H1 (cell line): ENCODE results near the gene ELOVL3. TPM values are rescaled to one million over a fixed set of nuclear protein-coding genes. Genes with fewer than 3 reads are reported as not detected.

Source experiments
- CTCF ChIA-PET: fragments of 300-600 bp; sonication (Branson Sonifier 250); formaldehyde crosslinking; loops from one replicate; lab custom pipeline; 2021; ENCODE audit not compliant: partially characterized antibody; lab: Charles Lee
- POLR2A ChIA-PET: fragments of 300-600 bp; sonication (Branson Sonifier 250); formaldehyde crosslinking; loops from one replicate; lab custom pipeline; 2021; ENCODE audit warnings: inconsistent platforms; ENCODE audit not compliant: partially characterized antibody; lab: Charles Lee
- DNase-seq, 2 experiments: peaks; one replicate each; pipeline versions ENCODE4 v3.0.0 to v3.0.0-alpha.2; 2010 to 2022; ENCODE audit warnings: low spot score in 2 of 2, low read depth in 1 of 2, mixed read lengths in 1 of 2
- FAIRE-seq: peaks from 2 replicates; lab custom pipeline; 2011; peaks lifted over from hg19 to GRCh38; lab: Jason Lieb, UNC
- H2AFZ ChIP-seq: 2 replicates; pipeline ENCODE4 v1.8.1; 2012; ENCODE audit warnings: low read length, inconsistent platforms
- H2AK5ac ChIP-seq: 2 replicates; pipeline ENCODE4 v1.6.1; 2013; ENCODE audit warnings: low read depth, low read length
- H2BK120ac ChIP-seq: replicated peaks from 2 replicates; pipeline ENCODE3; 2013; ENCODE audit warnings: low read depth, low read length, inconsistent platforms
- H2BK12ac ChIP-seq: 2 replicates; pipeline ENCODE4 v1.6.1; 2013; ENCODE audit warnings: low read depth, low read length
- H2BK15ac ChIP-seq: 2 replicates; pipeline ENCODE4 v1.6.1; 2013; ENCODE audit warnings: low read length
- H2BK20ac ChIP-seq: 2 replicates; pipeline ENCODE4 v1.6.1; 2013; ENCODE audit warnings: low read length
- H2BK5ac ChIP-seq: 2 replicates; pipeline ENCODE4 v1.6.1; 2013; ENCODE audit warnings: low read depth, low read length
- H3K14ac ChIP-seq: 2 replicates; pipeline ENCODE4 v1.6.1; 2013; ENCODE audit warnings: inconsistent platforms; ENCODE audit not compliant: insufficient read length
- H3K18ac ChIP-seq: 2 replicates; pipeline ENCODE4 v1.6.1; 2013; ENCODE audit warnings: low read length; ENCODE audit errors: extremely low read depth
- H3K23ac ChIP-seq: 2 replicates; pipeline ENCODE4 v1.6.1; 2013; ENCODE audit warnings: inconsistent platforms; ENCODE audit not compliant: insufficient read length
- H3K23me2 ChIP-seq: 2 replicates; pipeline ENCODE4 v1.6.1; 2013; ENCODE audit warnings: low read depth, low read length
- H3K27ac ChIP-seq: 2 replicates; pipeline ENCODE4 v1.6.1; 2011; ENCODE audit warnings: low read depth, low read length, inconsistent platforms
- H3K27me3 ChIP-seq, 4 experiments: replicated peaks in 1 of 4; 1 replicate in 1 of 4; 2 replicates in 3 of 4; pipeline versions ENCODE4 v1.6.1 to v1.8.1; 2011 to 2013; ENCODE audit warnings: low read length in 3 of 4, mild to moderate bottlenecking in 3 of 4, inconsistent platforms in 2 of 4, mixed read lengths in 2 of 4, moderate library complexity in 1 of 4; ENCODE audit not compliant: control insufficient read depth in 3 of 4, insufficient read depth in 3 of 4; ENCODE audit errors: extremely low read depth in 1 of 4
- H3K36me3 ChIP-seq, 4 experiments: 2 replicates each; pipeline versions ENCODE4 v1.6.1 to v1.8.1; 2011 to 2013; ENCODE audit warnings: mild to moderate bottlenecking in 4 of 4, low read length in 3 of 4, moderate library complexity in 2 of 4, control low read depth in 1 of 4, inconsistent platforms in 1 of 4; ENCODE audit not compliant: insufficient read depth in 4 of 4, control insufficient read depth in 2 of 4
- H3K4ac ChIP-seq: replicated peaks from 2 replicates; pipeline ENCODE3; 2013; ENCODE audit warnings: low read length, low read depth, mixed read lengths, inconsistent platforms; ENCODE audit not compliant: insufficient read length
- H3K4me1 ChIP-seq, 4 experiments: replicated peaks in 1 of 4; 1 replicate in 1 of 4; 2 replicates in 3 of 4; pipeline versions ENCODE4 v1.6.1 to v1.8.1; 2011 to 2013; ENCODE audit warnings: low read length in 3 of 4, inconsistent platforms in 2 of 4, mixed read lengths in 1 of 4; ENCODE audit not compliant: insufficient read depth in 4 of 4, control insufficient read depth in 3 of 4
- H3K4me2 ChIP-seq, 2 experiments: 2 replicates each; pipeline versions ENCODE4 v1.6.1 to v1.8.1; 2011 to 2013; ENCODE audit warnings: low read depth in 2 of 2, low read length in 2 of 2, control low read depth in 1 of 2, inconsistent platforms in 1 of 2, mild to moderate bottlenecking in 1 of 2; ENCODE audit not compliant: insufficient read depth in 1 of 2
- H3K4me3 ChIP-seq, 4 experiments: fragments of 200-600, 300-600 bp in 1 of 4; sonication (generic), shearing (Covaris generic), sonication (Bioruptor Twin) in 1 of 4; 2 replicates each; pipeline versions ENCODE4 v1.5.1 to v1.8.1; 2011 to 2016; ENCODE audit warnings: low read length in 4 of 4, low read depth in 3 of 4, control low read depth in 2 of 4, inconsistent platforms in 2 of 4, mild to moderate bottlenecking in 2 of 4, mixed read lengths in 1 of 4, moderate library complexity in 1 of 4; ENCODE audit not compliant: insufficient read depth in 2 of 4; ENCODE audit errors: extremely low read depth in 1 of 4
- H3K56ac ChIP-seq: replicated peaks from 2 replicates; pipeline ENCODE3; 2013; ENCODE audit warnings: low read depth, mild to moderate bottlenecking, mixed read lengths, low read length, inconsistent platforms; ENCODE audit not compliant: insufficient read length
- H3K79me1 ChIP-seq: 2 replicates; pipeline ENCODE4 v1.6.1; 2013; ENCODE audit warnings: low read depth, low read length, control low read depth
- H3K79me2 ChIP-seq, 2 experiments: 2 replicates each; pipeline versions ENCODE4 v1.6.1 to v1.8.1; 2012 to 2013; ENCODE audit warnings: low read length in 2 of 2, mild to moderate bottlenecking in 2 of 2, inconsistent platforms in 1 of 2; ENCODE audit not compliant: insufficient read depth in 2 of 2, control insufficient read depth in 1 of 2
- H3K9ac ChIP-seq, 4 experiments: replicated peaks in 1 of 4; 1 replicate in 1 of 4; 2 replicates in 3 of 4; pipeline versions ENCODE4 v1.6.1 to v1.8.1; 2011 to 2013; ENCODE audit warnings: low read depth in 3 of 4, low read length in 3 of 4, control low read depth in 2 of 4, mild to moderate bottlenecking in 2 of 4, moderate library complexity in 2 of 4, inconsistent platforms in 1 of 4; ENCODE audit errors: extremely low read depth in 1 of 4
- H3K9me3 ChIP-seq, 2 experiments: 2 replicates each; pipeline versions ENCODE4 v1.6.1 to v1.8.1; 2012 to 2013; ENCODE audit warnings: mild to moderate bottlenecking in 2 of 2, moderate library complexity in 2 of 2, control low read depth in 1 of 2, inconsistent platforms in 1 of 2, low read depth in 1 of 2, low read length in 1 of 2, mixed read lengths in 1 of 2; ENCODE audit not compliant: insufficient read depth in 2 of 2
- H4K20me1 ChIP-seq, 2 experiments: replicated peaks in 1 of 2; 2 replicates each; pipeline versions ENCODE3 to v1.8.1; 2011 to 2013; ENCODE audit warnings: inconsistent platforms in 2 of 2, low read length in 2 of 2, mild to moderate bottlenecking in 1 of 2; ENCODE audit not compliant: insufficient read depth in 2 of 2, control insufficient read depth in 1 of 2
- H4K5ac ChIP-seq: 2 replicates; pipeline ENCODE4 v1.6.1; 2013; ENCODE audit warnings: low read length, low read depth, mixed read lengths, inconsistent platforms; ENCODE audit not compliant: insufficient read length
- H4K8ac ChIP-seq: 2 replicates; pipeline ENCODE4 v1.8.0; 2013; ENCODE audit warnings: mild to moderate bottlenecking, moderate library complexity, low read length, inconsistent platforms; ENCODE audit not compliant: insufficient read depth; ENCODE audit errors: extremely low read depth
- H4K91ac ChIP-seq: replicated peaks from 2 replicates; pipeline ENCODE3; 2013; ENCODE audit warnings: low read length, mixed read lengths, inconsistent platforms; ENCODE audit not compliant: insufficient read length
- ATF3 ChIP-seq: IDR thresholded peaks from 2 replicates; pipeline ENCODE4 v1.6.1; 2011; ENCODE audit warnings: low read depth, mild to moderate bottlenecking, low read length; ENCODE audit not compliant: insufficient read depth
- FOSL1 ChIP-seq: IDR thresholded peaks from 2 replicates; pipeline ENCODE4 v1.6.1; 2011; ENCODE audit warnings: mild to moderate bottlenecking, low read depth, low read length, moderate library complexity; ENCODE audit not compliant: insufficient read depth
- HDAC6 ChIP-seq: IDR thresholded peaks from one replicate; pipeline ENCODE4 v1.7.1; 2012; ENCODE audit warnings: low read depth, mild to moderate bottlenecking, inconsistent platforms, low read length, moderate library complexity
- MAFK ChIP-seq: IDR thresholded peaks from 2 replicates; pipeline ENCODE4 v1.6.1; 2012; ENCODE audit warnings: low read depth, mild to moderate bottlenecking, improper control_type of control experiment, low read length
- POLR2A ChIP-seq, 2 experiments: IDR thresholded peaks; 1 replicate in 1 of 2; 2 replicates in 1 of 2; pipeline ENCODE4 v1.6.1; 2011; ENCODE audit warnings: low read depth in 2 of 2, low read length in 2 of 2, mild to moderate bottlenecking in 2 of 2; ENCODE audit errors: control extremely low read depth in 1 of 2
- RBBP5 ChIP-seq: IDR thresholded peaks from 2 replicates; pipeline ENCODE4 v1.7.1; 2012; ENCODE audit warnings: low read depth, mild to moderate bottlenecking, inconsistent platforms, low read length, moderate library complexity, borderline replicate concordance
- SAP30 ChIP-seq: fragments of 300-600 bp; sonication (generic); IDR thresholded peaks from 2 replicates; pipeline ENCODE4 v1.7.1; 2012; ENCODE audit warnings: low read length, moderate library complexity, mild to moderate bottlenecking, inconsistent platforms; ENCODE audit not compliant: insufficient read depth, insufficient replicate concordance
- SIN3A ChIP-seq, 2 experiments: IDR thresholded peaks in 1 of 2; conservative IDR thresholded peaks in 1 of 2; 2 replicates each; pipeline ENCODE4 v1.6.1; 2011 to 2012; ENCODE audit warnings: low read length in 2 of 2, improper control_type of control experiment in 1 of 2, low read depth in 1 of 2, mild to moderate bottlenecking in 1 of 2
- TAF7 ChIP-seq: optimal IDR thresholded peaks from 2 replicates; pipeline ENCODE3; 2011; ENCODE audit warnings: low read depth, mild to moderate bottlenecking, inconsistent platforms, low read length, moderate library complexity, borderline replicate concordance
- TBP ChIP-seq: IDR thresholded peaks from 2 replicates; pipeline ENCODE4 v1.6.1; 2011; ENCODE audit warnings: low read depth, low read length, improper control_type of control experiment
- YY1 ChIP-seq: IDR thresholded peaks from 2 replicates; pipeline ENCODE4 v1.6.1; 2011; ENCODE audit warnings: low read depth, mild to moderate bottlenecking, low read length
- ZNF274 ChIP-seq: IDR thresholded peaks from 2 replicates; pipeline ENCODE4 v1.7.0; 2012; ENCODE audit warnings: low read length, borderline replicate concordance; ENCODE audit errors: extremely low read depth
- WGBS, 2 experiments: shearing (Covaris generic) in 1 of 2; methylation state at CpG; one replicate each; pipeline versions ENCODE4 v1.1.6 to v1.1.7; 2013 to 2015; ENCODE audit warnings: low lambda C conversion rate in 2 of 2, mixed read lengths in 2 of 2, inconsistent platforms in 1 of 2, low coverage in 1 of 2, missing lambda C conversion rate in 1 of 2; ENCODE audit not compliant: insufficient replicate concordance in 2 of 2, insufficient coverage in 1 of 2, insufficient read length in 1 of 2; ENCODE audit errors: extremely low coverage in 1 of 2, missing lambda C conversion rate in 1 of 2; 5-methylcytosine and 5-hydroxymethylcytosine counted together
- polyA plus RNA-seq, 7 experiments: library from polyadenylated mRNA; depleted of rRNA in 3 of 7; stranded (reverse) in 5 of 7; unstranded in 2 of 7; fragments of >200 nt in 5 of 7; fragments of 200-250 nt in 2 of 7; gene quantifications; 1 replicate in 5 of 7; 2 replicates in 1 of 7; 4 replicates in 1 of 7; pipeline versions ENCODE4 v1.2.1 to v1.2.3, GENCODE V29; 2011 to 2013; ENCODE audit warnings: missing spikeins in 2 of 7, mixed read lengths in 2 of 7
- total RNA-seq: library from RNA; stranded (reverse); fragmentation: NEBNext Ultra II Directional; extraction: Animal tissue kit (Norgen Biotek cat#: 25700); gene quantifications from 2 replicates; pipeline ENCODE4 v1.2.1, GENCODE V29; 2021

ELOVL3 gene
- total and polyA plus RNA-seq, 2 of the 8 experiments (the other 6 are each of a cell fraction or from before 2014, with no cell fraction given) = 0.27 TPM; not detected in 1

DNA sequence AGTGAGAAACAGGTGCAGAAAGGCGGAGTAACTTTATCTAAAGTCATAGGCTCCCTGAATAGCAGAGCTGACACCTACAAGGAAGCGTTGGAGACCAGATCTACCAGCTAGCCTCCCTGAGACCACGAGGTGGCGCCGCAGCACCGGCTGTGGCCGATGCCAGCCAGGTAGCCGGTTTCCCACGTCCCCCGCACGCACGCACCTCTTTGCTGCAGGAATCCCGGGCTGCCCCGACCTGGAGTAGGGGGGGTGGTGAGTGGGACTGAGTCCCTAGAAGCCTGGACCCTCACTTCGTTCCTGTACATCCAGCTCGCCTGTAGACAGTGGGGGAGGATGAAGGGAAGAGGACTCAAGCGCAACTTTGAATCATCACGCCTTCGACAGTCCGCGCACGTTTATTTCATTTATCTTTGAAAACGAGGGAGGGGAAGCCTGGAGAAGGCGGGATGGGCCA, 3.7 kb downstream of the ELOVL3 start:
- no peak overlapping the region for H3K4ac ChIP-seq
- peaks cover 5% of the 10 kb centered on the region in 2 experiments; a peak in 2 of 4 replicates for H3K9me3 ChIP-seq
- no peak overlapping the region for H3K56ac ChIP-seq
- no peak overlapping the region for H2BK5ac ChIP-seq
- DNase-seq (peak in 1 of 2 experiments; percentile 94), FAIRE-seq (peak; percentile 87)
- H2BK12ac ChIP-seq = no peak overlapping the region
- peak overlapping the region; percentile 7 to 88 for H3K4me2 ChIP-seq
- POLR2A ChIA-PET = interaction anchor here (0.8 to 3.1 kb wide), 11 partner anchors 11 to 192 kb away, joined by 3 to 15 read pairs (median 4); partner anchors contain the start of genes FBXL15, GBF1, NFKB2 and PITX3
- H3K36me3 ChIP-seq = no peaks in the 10 kb centered on the region
- no peak overlapping the region for H2BK15ac ChIP-seq
- H3K4me3 ChIP-seq = peak overlapping the region in 3 of 4 experiments; percentile 38 to 67 (median 44); a peak in 7 of 8 replicates
- peaks cover 0 to 14% (median 1%) of the 10 kb centered on the region in 4 experiments; a peak in 3 of 7 replicates for H3K4me1 ChIP-seq
- H4K8ac ChIP-seq = peak overlapping the region; percentile 9; the same call in 1 of the 2 replicates
- H4K20me1 ChIP-seq = peaks cover 2 to 8% of the 10 kb centered on the region in 2 experiments
- no peak overlapping the region for H2BK20ac ChIP-seq
- H3K18ac ChIP-seq = no peak overlapping the region
- WGBS, 2 experiments = 4% methylated on average over 16 of the region's 24 CpGs; no CpG with 5 or more reads in 1 of the 2 experiments
- no peak overlapping the region for H3K14ac ChIP-seq
- H2BK120ac ChIP-seq = no peak overlapping the region
- no peak overlapping the region for H4K5ac ChIP-seq
- no peaks in the 10 kb centered on the region for H3K79me2 ChIP-seq
- no peaks in the 10 kb centered on the region for H3K79me1 ChIP-seq
- no peak overlapping the region for H3K9ac ChIP-seq
- peaks cover 37 to 86% (median 78%) of the 10 kb centered on the region in 4 experiments for H3K27me3 ChIP-seq
- peaks cover 9% of the 10 kb centered on the region; the same call in 1 of the 2 replicates for H3K23me2 ChIP-seq
- no peak overlapping the region for H3K27ac ChIP-seq
- CTCF ChIA-PET = interaction anchor here (0.6 to 24.6 kb wide), 59 partner anchors 9 to 403 kb away, joined by 3 to 862 read pairs (median 5); partner anchors contain the start of genes FBXL15, GBF1, NFKB2 and PITX3
- no peak overlapping the region for H2AK5ac ChIP-seq
- no peak overlapping the region for H2AFZ ChIP-seq
- no peak overlapping the region for H4K91ac ChIP-seq
- no peak overlapping the region for H3K23ac ChIP-seq
- no peak for TF ChIP-seq HDAC6
- TF ChIP-seq MAFK = no peak
- TF ChIP-seq POLR2A (IDR thresholded peaks at IDR 0.05; ENCODE audit: control extremely low read depth in 1 of 2, low read depth in 2 of 2, low read length in 2 of 2) = no peak
- no peak for TF ChIP-seq ATF3
- no peak for TF ChIP-seq RBBP5
- TF ChIP-seq ZNF274 = no peak
- peak in 1 of 2 experiments; percentile 52; a peak in 1 of 4 replicates for TF ChIP-seq SIN3A (conservative IDR thresholded peaks at IDR 0.05 in 1 of 2, IDR thresholded peaks at IDR 0.05 in 1 of 2; ENCODE audit: low read depth in 1 of 2, low read length in 2 of 2)
- no peak for TF ChIP-seq YY1
- TF ChIP-seq FOSL1 = no peak
- no peak for TF ChIP-seq SAP30
- TF ChIP-seq TAF7 = no peak
- no peak for TF ChIP-seq TBP
